Spleen (tissue), 11 donors: ENCODE measurements around the gene FGGY. TPM values are rescaled to one million over a fixed set of nuclear protein-coding genes. Genes with fewer than 3 reads are reported as not detected.

Experiments used
- DNase-seq: peaks from one replicate; pipeline ENCODE4 v3.0.0-alpha.2; 2020
- H3K27ac ChIP-seq, 8 donors: fragments of 200-600 bp; sonication (generic) in 7 of 8; 1 replicate in 4 of 8; 2 replicates in 4 of 8; pipeline versions ENCODE4 v1.5.0 to v1.8.0; 2016 to 2021; ENCODE audit warnings: inconsistent platforms in 4 of 8, mild to moderate bottlenecking in 4 of 8, moderate library complexity in 1 of 8
- H3K27me3 ChIP-seq, 7 donors: fragments of 200-600 bp; sonication (generic) in 6 of 7; replicated peaks in 1 of 7; 1 replicate in 4 of 7; 2 replicates in 3 of 7; pipeline versions ENCODE4 v1.5.0 to v1.8.0; 2016 to 2021; ENCODE audit warnings: inconsistent platforms in 3 of 7, mild to moderate bottlenecking in 1 of 7
- H3K36me3 ChIP-seq, 6 donors: fragments of 200-600 bp; sonication (generic) in 5 of 6; 1 replicate in 4 of 6; 2 replicates in 2 of 6; pipeline versions ENCODE4 v1.5.0 to v1.8.0; 2016 to 2021; ENCODE audit warnings: inconsistent platforms in 2 of 6
- H3K4me1 ChIP-seq, 6 donors: fragments of 200-600 bp; sonication (generic) in 5 of 6; 1 replicate in 3 of 6; 2 replicates in 3 of 6; pipeline versions ENCODE4 v1.5.0 to v1.8.0; 2016 to 2021; ENCODE audit warnings: inconsistent platforms in 3 of 6
- H3K4me3 ChIP-seq, 8 donors: fragments of 200-600 bp; sonication (generic) in 7 of 8; 1 replicate in 4 of 8; 2 replicates in 4 of 8; pipeline versions ENCODE4 v1.5.0 to v1.8.0; 2016 to 2021; ENCODE audit warnings: inconsistent platforms in 4 of 8, mild to moderate bottlenecking in 4 of 8, moderate library complexity in 2 of 8
- H3K9me3 ChIP-seq, 8 donors: fragments of 200-600 bp; sonication (generic) in 7 of 8; 1 replicate in 4 of 8; 2 replicates in 4 of 8; pipeline versions ENCODE4 v1.5.0 to v1.8.0; 2016 to 2021; ENCODE audit warnings: inconsistent platforms in 4 of 8
- POLR2A ChIP-seq, 3 donors: fragments of 450-650 bp; IDR thresholded peaks; one replicate each; pipeline ENCODE4 v1.5.1; 2017; ENCODE audit warnings: antibody characterized with exemption in 3 of 3, mild to moderate bottlenecking in 1 of 3
- POLR2AphosphoS5 ChIP-seq, 3 donors: sonication (generic); formaldehyde crosslinking; IDR thresholded peaks; one replicate each; pipeline ENCODE4 v1.5.1; 2017; ENCODE audit warnings: antibody characterized with exemption in 3 of 3
- WGBS, 5 donors: extraction: QIAGEN DNeasy Blood & Tissue Kit in 3 of 5; methylation state at CpG; one replicate each; pipeline versions ENCODE4 v1.1.5 to v1.1.7; 2013 to 2018; 5-methylcytosine and 5-hydroxymethylcytosine counted together
- intact Hi-C: fragments of 100-400 bp; cut with DNase I; formaldehyde crosslinking; loops from one replicate; pipeline ENCODE4 v1.15.0; 2023; ENCODE audit warnings: low total_unique reads
- polyA plus RNA-seq, 3 donors: library from polyadenylated mRNA; stranded (reverse); fragments of 200-250 nt; gene quantifications; one replicate each; pipeline ENCODE4 v1.2.1, GENCODE V29; 2013
- total RNA-seq, 7 donors: library from RNA; depleted of rRNA in 3 of 7; stranded (reverse); fragments of >200 nt in 3 of 7; fragmentation: NEBNext Ultra II Directional in 4 of 7; extraction: Animal tissue kit (Norgen Biotek cat#: 25700) in 4 of 7; gene quantifications; one replicate each; pipeline versions ENCODE4 v1.1.0 to v1.2.1, GENCODE V29; 2016 to 2021
- TF ChIP-seq, protein P1 (sequence below), 11 experiments: fragments of 200-600 bp in 7 of 11; fragments of 450-650 bp in 4 of 11; sonication (generic) in 4 of 11; IDR thresholded peaks in 8 of 11; conservative IDR thresholded peaks in 3 of 11; 1 replicate in 7 of 11; 2 replicates in 4 of 11; pipeline versions ENCODE4 v1.4.0 to v1.8.0; 2016 to 2021; ENCODE audit warnings: antibody characterized with exemption in 11 of 11, inconsistent platforms in 4 of 11, mild to moderate bottlenecking in 1 of 11
- donor health status: healthy with polysubstance abuse.
- donor health status: DM: no; HTN: no; CAD: no; lungs with moderate emphysema.
- donor health status: DM: no; HTN: no; CAD: no.
- donor health status: Bipolar disorder and iron deficiency.
- donor health status: healthy.
- donor health status: DM: no; HTN: no; CAD: no.
- donor health status: DM: yes; HTN: yes; CAD: no.

The FGGY gene
- total and polyA plus RNA-seq, 10 donors, result 1.7 to 27.8 (median 13.2) TPM

DNA sequence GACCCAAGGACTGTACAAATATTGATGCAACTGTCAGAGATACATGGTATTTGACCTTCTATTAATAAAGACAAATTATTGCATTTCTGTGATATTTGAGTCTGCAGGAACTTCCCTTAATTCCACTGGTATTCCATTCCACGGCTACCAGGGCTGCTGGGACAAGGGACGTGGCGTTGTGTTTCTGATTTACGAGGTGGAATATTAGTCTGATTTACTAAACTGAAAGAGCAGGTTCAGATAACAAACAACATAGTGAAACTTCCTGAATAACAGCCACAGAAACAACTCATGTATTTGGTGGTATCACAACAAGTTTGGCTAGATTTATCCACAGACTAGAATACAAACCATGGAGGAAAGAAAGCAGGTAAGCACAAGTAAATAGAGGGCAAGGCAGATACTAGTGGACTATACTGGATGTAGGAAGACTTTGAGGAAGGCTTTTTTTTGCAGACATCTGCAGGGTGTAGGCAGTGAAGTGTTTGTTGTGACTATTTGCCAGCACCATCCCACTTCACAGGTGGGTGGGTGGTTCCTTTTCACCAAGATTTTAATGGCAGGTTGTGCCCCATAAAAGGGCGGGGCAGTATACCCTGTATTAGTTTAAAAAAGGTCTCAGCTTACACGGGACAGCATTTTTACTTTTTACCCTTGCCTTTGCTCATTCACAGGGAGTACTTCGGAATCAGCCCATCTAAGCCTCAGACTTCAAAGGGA lies 100.4 kb downstream of the FGGY start:
- 74 to 90% (median 90%) methylated on average over 7 of the region's 7 CpGs for WGBS, 5 donors
- Histone ChIP-seq H3K4me3 (no peak overlapping the region), H3K27me3 (no peaks in the 10 kb centered on the region), H3K4me1 (no peaks in the 10 kb centered on the region), H3K9me3 (no peaks in the 10 kb centered on the region), H3K36me3 (no peaks in the 10 kb centered on the region), H3K27ac (no peak overlapping the region)
- TF ChIP-seq POLR2AphosphoS5 (IDR thresholded peaks at IDR 0.05) (no peak), POLR2A (IDR thresholded peaks at IDR 0.05) (no peak)
- TF ChIP-seq, protein P1, sequence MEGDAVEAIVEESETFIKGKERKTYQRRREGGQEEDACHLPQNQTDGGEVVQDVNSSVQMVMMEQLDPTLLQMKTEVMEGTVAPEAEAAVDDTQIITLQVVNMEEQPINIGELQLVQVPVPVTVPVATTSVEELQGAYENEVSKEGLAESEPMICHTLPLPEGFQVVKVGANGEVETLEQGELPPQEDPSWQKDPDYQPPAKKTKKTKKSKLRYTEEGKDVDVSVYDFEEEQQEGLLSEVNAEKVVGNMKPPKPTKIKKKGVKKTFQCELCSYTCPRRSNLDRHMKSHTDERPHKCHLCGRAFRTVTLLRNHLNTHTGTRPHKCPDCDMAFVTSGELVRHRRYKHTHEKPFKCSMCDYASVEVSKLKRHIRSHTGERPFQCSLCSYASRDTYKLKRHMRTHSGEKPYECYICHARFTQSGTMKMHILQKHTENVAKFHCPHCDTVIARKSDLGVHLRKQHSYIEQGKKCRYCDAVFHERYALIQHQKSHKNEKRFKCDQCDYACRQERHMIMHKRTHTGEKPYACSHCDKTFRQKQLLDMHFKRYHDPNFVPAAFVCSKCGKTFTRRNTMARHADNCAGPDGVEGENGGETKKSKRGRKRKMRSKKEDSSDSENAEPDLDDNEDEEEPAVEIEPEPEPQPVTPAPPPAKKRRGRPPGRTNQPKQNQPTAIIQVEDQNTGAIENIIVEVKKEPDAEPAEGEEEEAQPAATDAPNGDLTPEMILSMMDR (IDR thresholded peaks at IDR 0.05 in 8 of 11, conservative IDR thresholded peaks at IDR 0.05 in 3 of 11), result no peak
- intact Hi-C loops, result no loop called here
- no peak for DNase-seq

DNA sequence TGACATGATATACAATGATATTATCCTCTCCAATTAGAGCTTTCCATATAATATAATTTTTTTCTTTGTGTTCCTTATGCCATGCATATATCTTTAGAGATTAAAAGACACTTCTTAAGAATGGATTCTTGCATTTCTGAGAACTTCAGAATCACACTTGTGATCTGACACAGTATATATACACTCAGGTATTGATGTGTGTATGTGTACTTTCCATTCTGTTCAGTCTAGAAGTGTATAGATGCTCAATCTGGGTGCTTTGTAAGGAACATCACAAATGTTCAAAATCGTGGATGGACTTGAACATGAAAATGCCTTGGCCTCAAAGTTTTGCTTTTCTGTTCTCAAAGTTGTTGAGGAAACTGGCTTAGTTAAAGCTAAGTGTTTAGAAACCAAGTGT lies 102.7 kb downstream of the FGGY start:
- TF ChIP-seq, protein P1 (IDR thresholded peaks at IDR 0.05 in 8 of 11, conservative IDR thresholded peaks at IDR 0.05 in 3 of 11), result no peak
- TF ChIP-seq POLR2A (IDR thresholded peaks at IDR 0.05) (no peak), POLR2AphosphoS5 (IDR thresholded peaks at IDR 0.05) (no peak)
- no peak for DNase-seq
- H3K4me1 ChIP-seq, result no peaks in the 10 kb centered on the region
- H3K27ac ChIP-seq, result no peak overlapping the region
- no peaks in the 10 kb centered on the region for H3K9me3 ChIP-seq
- 69 to 84% (median 74%) methylated on average over 1 of the region's 1 CpG for WGBS, 5 donors
- no peaks in the 10 kb centered on the region for H3K36me3 ChIP-seq
- H3K4me3 ChIP-seq, result no peak overlapping the region
- no peaks in the 10 kb centered on the region for H3K27me3 ChIP-seq
- intact Hi-C loops, result no loop called here

DNA sequence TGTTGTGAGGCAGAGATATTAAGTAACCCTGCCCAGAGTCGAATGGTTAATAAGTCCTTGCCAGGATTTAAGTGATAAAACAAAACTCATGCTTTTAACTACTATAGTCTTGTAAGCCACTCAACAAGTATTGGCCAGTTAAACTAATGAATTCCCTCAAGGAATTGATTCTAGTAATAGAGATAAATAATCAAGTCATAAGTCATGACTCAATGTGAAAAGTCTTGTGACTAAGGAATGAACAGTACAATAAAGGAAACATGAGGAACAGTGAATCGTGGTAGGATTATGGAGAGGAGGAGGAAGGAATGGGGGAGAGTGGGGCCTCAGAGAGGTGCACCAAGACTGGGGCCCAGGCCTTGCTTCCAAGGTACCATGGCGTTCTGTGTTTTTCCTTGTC lies 104.7 kb downstream of the FGGY start:
- Histone ChIP-seq H3K4me3 (no peak overlapping the region), H3K4me1 (no peaks in the 10 kb centered on the region), H3K36me3 (no peaks in the 10 kb centered on the region), H3K9me3 (no peaks in the 10 kb centered on the region), H3K27ac (no peak overlapping the region), H3K27me3 (no peaks in the 10 kb centered on the region)
- WGBS, 5 donors, result 89 to 98% (median 94%) methylated on average over 3 of the region's 3 CpGs
- no peak for DNase-seq
- intact Hi-C loops, result no loop called here
- TF ChIP-seq POLR2A (IDR thresholded peaks at IDR 0.05), result no peak
- TF ChIP-seq POLR2AphosphoS5 (IDR thresholded peaks at IDR 0.05), result no peak
- TF ChIP-seq, protein P1 (IDR thresholded peaks at IDR 0.05 in 8 of 11, conservative IDR thresholded peaks at IDR 0.05 in 3 of 11), result no peak

DNA sequence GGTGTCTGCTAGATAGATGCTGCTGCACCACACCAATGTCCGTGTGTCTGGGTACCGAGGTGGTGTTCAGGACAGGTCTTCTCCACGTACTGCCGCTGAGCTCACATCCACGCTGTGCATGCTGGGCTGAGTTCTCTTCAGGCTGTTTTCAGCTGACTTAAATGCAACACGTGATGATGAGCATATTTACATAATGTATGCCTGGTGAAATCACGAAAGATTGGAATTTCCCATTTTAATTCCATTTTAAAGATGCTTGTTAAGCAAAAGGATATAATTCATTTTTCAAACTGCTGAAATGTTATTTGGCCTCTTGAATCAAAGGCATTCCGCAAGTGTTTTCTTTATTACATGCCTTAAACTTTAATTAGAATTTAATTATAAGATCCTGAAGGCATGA lies 107.9 kb downstream of the FGGY start:
- no peak overlapping the region for H3K4me3 ChIP-seq
- TF ChIP-seq, protein P1 (IDR thresholded peaks at IDR 0.05 in 8 of 11, conservative IDR thresholded peaks at IDR 0.05 in 3 of 11), result no peak
- TF ChIP-seq POLR2A (IDR thresholded peaks at IDR 0.05), result no peak
- DNase-seq, result no peak
- no peaks in the 10 kb centered on the region for H3K4me1 ChIP-seq
- H3K36me3 ChIP-seq, result no peaks in the 10 kb centered on the region
- 72 to 92% (median 85%) methylated on average over 8 of the region's 8 CpGs for WGBS, 5 donors
- no peaks in the 10 kb centered on the region for H3K9me3 ChIP-seq
- no peak overlapping the region for H3K27ac ChIP-seq
- intact Hi-C loops, result no loop called here
- H3K27me3 ChIP-seq, result no peaks in the 10 kb centered on the region
